Activated CD4-positive, alpha-beta T cell treated with anti-CD3 and anti-CD28 coated beads, Interleukin-2, amount 10 ng/mL, durations not matched to agents 7 days and 5 days (primary cell): Measurements from ENCODE around the gene PALD1. TPM values are rescaled to one million over a fixed set of nuclear protein-coding genes. Genes with fewer than 3 reads are reported as not detected.

Source experiments
- CTCF ChIA-PET: fragments of 350-600 bp; sonication (Branson Sonifier 250); formaldehyde crosslinking; loops from one replicate; lab custom pipeline; 2021; ENCODE audit warnings: antibody characterized with exemption; lab: Charles Lee
- POLR2A ChIA-PET: fragments of 350-600 bp; sonication (Branson Sonifier 250); formaldehyde crosslinking; loops from one replicate; lab custom pipeline; 2021; ENCODE audit warnings: antibody characterized with exemption; lab: Charles Lee
- DNase-seq: peaks from one replicate; pipeline ENCODE4 v3.0.0-alpha.2; 2020
- H3K27ac Mint-ChIP-seq: one replicate; pipeline ENCODE4 v1.8.0; 2021; ENCODE audit warnings: mild to moderate bottlenecking, moderate library complexity, mixed read lengths
- H3K27me3 Mint-ChIP-seq: one replicate; pipeline ENCODE4 v1.8.0; 2021; ENCODE audit warnings: mixed read lengths
- H3K36me3 Mint-ChIP-seq: one replicate; pipeline ENCODE4 v1.8.0; 2021; ENCODE audit warnings: low read depth, mixed read lengths
- H3K4me1 Mint-ChIP-seq: one replicate; pipeline ENCODE4 v1.8.0; 2021; ENCODE audit warnings: mixed read lengths
- H3K4me3 Mint-ChIP-seq: one replicate; pipeline ENCODE4 v1.8.0; 2021; ENCODE audit warnings: mild to moderate bottlenecking, moderate library complexity, mixed read lengths
- H3K9me3 Mint-ChIP-seq: one replicate; pipeline ENCODE4 v1.8.0; 2021; ENCODE audit warnings: mixed read lengths
- total RNA-seq, 2 experiments: library from RNA; stranded (reverse); gene quantifications; one replicate each; pipeline ENCODE4 v1.2.3, GENCODE V29; 2021

Gene PALD1
- total RNA-seq, 2 experiments from 2014 or later: 1.2 to 1.5 TPM

- Mint-ChIP-seq H3K9me3 (no peaks in the 10 kb centered on the region), H3K36me3 (no peaks in the 10 kb centered on the region), H3K27ac (no peak overlapping the region), H3K4me3 (no peak overlapping the region), H3K4me1 (peaks cover 6% of the 10 kb centered on the region), H3K27me3 (peaks cover 60% of the 10 kb centered on the region)
- CTCF ChIA-PET: interaction anchor here (1.2 to 2.1 kb wide), 3 partner anchors 11 to 82 kb away, joined by 3 to 10 read pairs (median 5); no protein-coding TSS in a partner anchor
- POLR2A ChIA-PET: no interaction called here
- DNase-seq: no peak
Measured at GRCh38 chr10:70441895-70442309, 36.7 kb upstream of the PALD1 start.

- Mint-ChIP-seq H3K4me3 (no peak overlapping the region), H3K4me1 (peaks cover 6% of the 10 kb centered on the region), H3K27ac (no peak overlapping the region), H3K9me3 (no peaks in the 10 kb centered on the region), H3K36me3 (no peaks in the 10 kb centered on the region), H3K27me3 (peaks cover 59% of the 10 kb centered on the region)
- DNase-seq: no peak
- CTCF ChIA-PET: interaction anchor here (0.6 to 2.1 kb wide), 5 partner anchors 9 to 170 kb away, joined by 3 to 10 read pairs (median 5); no protein-coding TSS in a partner anchor
- POLR2A ChIA-PET: no interaction called here
Measured at GRCh38 chr10:70442332-70442988, 36.1 kb upstream of the PALD1 start.

GRCh38 chr10:70444744-70445143 is 33.8 kb upstream of the PALD1 start:
- no peaks in the 10 kb centered on the region for H3K36me3 Mint-ChIP-seq
- H3K27ac Mint-ChIP-seq: no peak overlapping the region
- CTCF ChIA-PET: interaction anchor here (1.5 to 2.2 kb wide), 2 partner anchors 11 to 17 kb away, joined by 4 to 11 read pairs; no protein-coding TSS in a partner anchor
- POLR2A ChIA-PET: no interaction called here
- no peak for DNase-seq
- H3K4me1 Mint-ChIP-seq: peaks cover 6% of the 10 kb centered on the region
- peaks cover 41% of the 10 kb centered on the region for H3K27me3 Mint-ChIP-seq
- no peak overlapping the region for H3K4me3 Mint-ChIP-seq
- H3K9me3 Mint-ChIP-seq: no peaks in the 10 kb centered on the region

- H3K36me3 Mint-ChIP-seq: no peaks in the 10 kb centered on the region
- ChIA-PET POLR2A (no interaction called here), CTCF (interaction anchor here (1.2 to 2.2 kb wide), 3 partner anchors 9 to 21 kb away, joined by 3 to 11 read pairs (median 4); no protein-coding TSS in a partner anchor)
- peaks cover under 1% of the 10 kb centered on the region for H3K4me1 Mint-ChIP-seq
- DNase-seq: no peak
- H3K27me3 Mint-ChIP-seq: peaks cover 30% of the 10 kb centered on the region
- H3K27ac Mint-ChIP-seq: no peak overlapping the region
- no peak overlapping the region for H3K4me3 Mint-ChIP-seq
- H3K9me3 Mint-ChIP-seq: no peaks in the 10 kb centered on the region
Measured at GRCh38 chr10:70445718-70446657, 32.6 kb upstream of the PALD1 start.

- CTCF ChIA-PET: no interaction called here
- H3K4me1 Mint-ChIP-seq: no peaks in the 10 kb centered on the region
- H3K27ac Mint-ChIP-seq: no peak overlapping the region
- no peak for DNase-seq
- H3K9me3 Mint-ChIP-seq: no peaks in the 10 kb centered on the region
- H3K27me3 Mint-ChIP-seq: peaks cover 11% of the 10 kb centered on the region
- POLR2A ChIA-PET: no interaction called here
- H3K4me3 Mint-ChIP-seq: no peak overlapping the region
- H3K36me3 Mint-ChIP-seq: no peaks in the 10 kb centered on the region
Measured at GRCh38 chr10:70448236-70448635, 30.3 kb upstream of the PALD1 start.

- DNase-seq: no peak
- ChIA-PET CTCF (interaction anchor here (3.0 kb wide), 1 partner anchor 10 kb away, joined by 11 read pairs; no protein-coding TSS in a partner anchor), POLR2A (no interaction called here)
- Mint-ChIP-seq H3K4me1 (peaks cover 2% of the 10 kb centered on the region), H3K9me3 (no peaks in the 10 kb centered on the region), H3K27ac (no peak overlapping the region), H3K27me3 (peaks cover 51% of the 10 kb centered on the region), H3K36me3 (no peaks in the 10 kb centered on the region), H3K4me3 (no peak overlapping the region)
Measured at GRCh38 chr10:70455213-70455630, 23.3 kb upstream of the PALD1 start.

- Mint-ChIP-seq H3K27me3 (peaks cover 55% of the 10 kb centered on the region), H3K4me3 (no peak overlapping the region), H3K36me3 (no peaks in the 10 kb centered on the region), H3K4me1 (peaks cover 2% of the 10 kb centered on the region), H3K27ac (no peak overlapping the region), H3K9me3 (no peaks in the 10 kb centered on the region)
- DNase-seq: no peak
- CTCF ChIA-PET: interaction anchor here (3.0 kb wide), 1 partner anchor 11 kb away, joined by 11 read pairs; no protein-coding TSS in a partner anchor
- POLR2A ChIA-PET: no interaction called here
Measured at GRCh38 chr10:70456164-70456563, 22.4 kb upstream of the PALD1 start.

- ChIA-PET CTCF (no interaction called here), POLR2A (no interaction called here)
- no peaks in the 10 kb centered on the region for H3K9me3 Mint-ChIP-seq
- H3K27me3 Mint-ChIP-seq: peaks cover 58% of the 10 kb centered on the region
- DNase-seq: no peak
- no peaks in the 10 kb centered on the region for H3K36me3 Mint-ChIP-seq
- no peak overlapping the region for H3K27ac Mint-ChIP-seq
- H3K4me1 Mint-ChIP-seq: peaks cover 2% of the 10 kb centered on the region
- H3K4me3 Mint-ChIP-seq: no peak overlapping the region
Measured at GRCh38 chr10:70457759-70458305, 20.7 kb upstream of the PALD1 start.

- Mint-ChIP-seq H3K36me3 (no peaks in the 10 kb centered on the region), H3K27ac (no peak overlapping the region)
- POLR2A ChIA-PET: no interaction called here
Measured at GRCh38 chr10:70458329-70459060, 20.1 kb upstream of the PALD1 start.

GRCh38 chr10:70459061-70459773 is 19.4 kb upstream of the PALD1 start:
- Mint-ChIP-seq H3K27ac (no peak overlapping the region), H3K36me3 (no peaks in the 10 kb centered on the region), H3K27me3 (peaks cover 54% of the 10 kb centered on the region), H3K9me3 (no peaks in the 10 kb centered on the region), H3K4me1 (peaks cover 2% of the 10 kb centered on the region), H3K4me3 (no peak overlapping the region)
- DNase-seq: no peak
- ChIA-PET POLR2A (no interaction called here), CTCF (interaction anchor here (1.4 kb wide), 1 partner anchor 69 kb away, joined by 3 read pairs; no protein-coding TSS in a partner anchor)

More at GRCh38 chr10:70458329-70459060, 20.1 kb upstream of the PALD1 start:
- CTCF ChIA-PET: no interaction called here
- H3K27me3 Mint-ChIP-seq: peaks cover 56% of the 10 kb centered on the region
- DNase-seq: no peak
- H3K4me3 Mint-ChIP-seq: no peak overlapping the region
- no peaks in the 10 kb centered on the region for H3K9me3 Mint-ChIP-seq
- peaks cover 2% of the 10 kb centered on the region for H3K4me1 Mint-ChIP-seq

GRCh38 chr10:70459774-70460490 is 18.6 kb upstream of the PALD1 start:
- DNase-seq: no peak
- Mint-ChIP-seq H3K27ac (no peak overlapping the region), H3K27me3 (peaks cover 54% of the 10 kb centered on the region), H3K9me3 (no peaks in the 10 kb centered on the region), H3K4me1 (peaks cover 2% of the 10 kb centered on the region), H3K4me3 (no peak overlapping the region), H3K36me3 (no peaks in the 10 kb centered on the region)
- CTCF ChIA-PET: interaction anchor here (0.6 to 3.1 kb wide), 3 partner anchors 17 to 364 kb away, joined by 3 to 17 read pairs (median 3); partner anchors contain the start of gene PALD1
- POLR2A ChIA-PET: no interaction called here
